Body of pancreas (tissue), 4 donors: ENCODE results near the gene EZH2. TPM values are rescaled to one million over a fixed set of nuclear protein-coding genes. Genes with fewer than 3 reads are reported as not detected.

Source experiments
- ATAC-seq: fragments of 150-250 bp; one replicate; pipeline ENCODE4 v1.9.1; 2016
- DNase-seq, 4 donors: peaks; one replicate each; pipeline ENCODE4 v3.0.0-alpha.2; 2019
- H3K27ac ChIP-seq, 4 donors: fragments of 200-600 bp; sonication (generic); 1 replicate in 3 of 4; 2 replicates in 1 of 4; pipeline versions ENCODE4 v1.5.1 to v1.6.1; 2016 to 2019; ENCODE audit warnings: mild to moderate bottlenecking in 1 of 4, mixed read lengths in 1 of 4, moderate library complexity in 1 of 4
- H3K27me3 ChIP-seq, 2 donors: fragments of 200-600 bp; sonication (generic); one replicate each; pipeline ENCODE4 v1.6.0; 2016; ENCODE audit warnings: mild to moderate bottlenecking in 1 of 2
- H3K36me3 ChIP-seq, 2 donors: fragments of 200-600 bp; sonication (generic); replicated peaks in 1 of 2; 2 replicates each; pipeline ENCODE4 v1.5.1; 2016; ENCODE audit warnings: low read depth in 2 of 2; ENCODE audit not compliant: insufficient read depth in 1 of 2
- H3K4me1 ChIP-seq: fragments of 200-600 bp; sonication (generic); one replicate; pipeline ENCODE4 v1.6.0; 2016
- H3K4me3 ChIP-seq, 2 donors: fragments of 200-600 bp; sonication (generic); 1 replicate in 1 of 2; 2 replicates in 1 of 2; pipeline ENCODE4 v1.5.1; 2016 to 2019
- H3K9me3 ChIP-seq, 3 donors: fragments of 200-600 bp; sonication (generic); 1 replicate in 2 of 3; 2 replicates in 1 of 3; pipeline ENCODE4 v1.5.1; 2016
- POLR2A ChIP-seq, 3 donors: fragments of 450-650 bp; IDR thresholded peaks; one replicate each; pipeline ENCODE4 v1.6.1; 2016; ENCODE audit warnings: antibody characterized with exemption in 3 of 3, mild to moderate bottlenecking in 2 of 3
- WGBS, 2 donors: methylation state at CpG; one replicate each; pipeline ENCODE4 v1.1.5; 2017; 5-methylcytosine and 5-hydroxymethylcytosine counted together
- intact Hi-C: fragments of 100-400 bp; cut with DNase I; formaldehyde crosslinking; loops from one replicate; pipeline ENCODE4 v1.15.1; 2023
- total RNA-seq, 2 donors: library from RNA; depleted of rRNA; stranded (reverse); fragments of >200 nt; gene quantifications; one replicate each; pipeline ENCODE4 v1.1.0, GENCODE V29; 2016
- TF ChIP-seq, protein P1 (sequence below), 7 experiments: fragments of 450-650 bp in 4 of 7; fragments of 200-600 bp in 3 of 7; sonication (generic) in 3 of 7; IDR thresholded peaks; one replicate each; pipeline ENCODE4 v1.5.1; 2016 to 2019; ENCODE audit warnings: antibody characterized with exemption in 7 of 7

Gene EZH2
- total RNA-seq, 2 donors from 2014 or later: 3.4 to 4.0 TPM

DNA sequence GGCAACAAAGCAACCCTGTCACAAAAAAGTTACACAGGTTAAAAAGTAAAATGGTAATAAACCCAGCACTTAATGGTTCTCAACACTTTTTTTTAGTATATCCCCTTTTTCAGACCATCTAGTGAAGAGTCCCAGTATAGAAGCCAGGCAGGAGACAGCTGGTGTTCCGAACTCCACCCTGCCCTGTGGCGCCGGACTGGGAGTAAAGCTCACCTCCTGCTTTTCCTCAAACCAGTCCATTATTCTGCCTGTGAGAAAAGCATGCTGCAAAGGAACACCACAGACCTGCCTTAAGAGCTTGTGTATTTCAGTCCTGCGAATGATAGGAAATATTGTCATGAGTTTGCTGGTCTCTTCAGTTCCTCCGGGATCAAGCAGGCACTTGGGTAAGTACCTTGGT lies 81.0 kb downstream of the EZH2 start:
- no peaks in the 10 kb centered on the region for H3K9me3 ChIP-seq
- H3K4me3 ChIP-seq: no peak overlapping the region
- no peak overlapping the region for H3K27ac ChIP-seq
- no peaks in the 10 kb centered on the region for H3K4me1 ChIP-seq
- intact Hi-C loops: no loop called here
- no peaks in the 10 kb centered on the region for H3K27me3 ChIP-seq
- WGBS, 2 donors: 91 to 100% methylated on average over 4 to 5 of the region's 5 CpGs
- H3K36me3 ChIP-seq: peaks cover 7 to 30% of the 10 kb centered on the region in 2 donors
- TF ChIP-seq POLR2A (IDR thresholded peaks at IDR 0.05): no peak
- TF ChIP-seq, protein P1, sequence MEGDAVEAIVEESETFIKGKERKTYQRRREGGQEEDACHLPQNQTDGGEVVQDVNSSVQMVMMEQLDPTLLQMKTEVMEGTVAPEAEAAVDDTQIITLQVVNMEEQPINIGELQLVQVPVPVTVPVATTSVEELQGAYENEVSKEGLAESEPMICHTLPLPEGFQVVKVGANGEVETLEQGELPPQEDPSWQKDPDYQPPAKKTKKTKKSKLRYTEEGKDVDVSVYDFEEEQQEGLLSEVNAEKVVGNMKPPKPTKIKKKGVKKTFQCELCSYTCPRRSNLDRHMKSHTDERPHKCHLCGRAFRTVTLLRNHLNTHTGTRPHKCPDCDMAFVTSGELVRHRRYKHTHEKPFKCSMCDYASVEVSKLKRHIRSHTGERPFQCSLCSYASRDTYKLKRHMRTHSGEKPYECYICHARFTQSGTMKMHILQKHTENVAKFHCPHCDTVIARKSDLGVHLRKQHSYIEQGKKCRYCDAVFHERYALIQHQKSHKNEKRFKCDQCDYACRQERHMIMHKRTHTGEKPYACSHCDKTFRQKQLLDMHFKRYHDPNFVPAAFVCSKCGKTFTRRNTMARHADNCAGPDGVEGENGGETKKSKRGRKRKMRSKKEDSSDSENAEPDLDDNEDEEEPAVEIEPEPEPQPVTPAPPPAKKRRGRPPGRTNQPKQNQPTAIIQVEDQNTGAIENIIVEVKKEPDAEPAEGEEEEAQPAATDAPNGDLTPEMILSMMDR (IDR thresholded peaks at IDR 0.05): no peak
- no peak for DNase-seq
- ATAC-seq: no peak

DNA sequence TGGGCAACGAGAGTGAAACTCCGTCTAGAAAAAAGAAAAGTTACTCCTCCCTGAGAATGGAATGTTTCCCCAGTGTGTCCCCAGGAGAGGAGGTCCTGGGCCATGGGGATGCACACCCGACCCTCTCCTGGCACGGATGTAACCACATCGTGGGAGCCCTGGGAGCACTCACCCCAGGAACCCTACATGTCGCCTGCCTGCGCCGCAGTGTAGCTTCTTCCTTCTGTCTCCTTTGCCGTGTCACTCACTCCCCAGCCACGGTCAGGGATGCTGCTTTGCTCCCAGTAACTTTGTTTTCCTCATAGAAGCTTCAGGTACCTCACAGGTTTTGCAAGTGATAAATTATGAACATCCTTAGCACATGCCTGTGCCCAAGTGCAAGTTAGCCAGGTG lies 82.0 kb downstream of the EZH2 start:
- Histone ChIP-seq H3K9me3 (no peaks in the 10 kb centered on the region), H3K27ac (no peak overlapping the region), H3K36me3 (peaks cover 7 to 31% of the 10 kb centered on the region in 2 donors), H3K4me3 (no peak overlapping the region), H3K27me3 (no peaks in the 10 kb centered on the region), H3K4me1 (no peaks in the 10 kb centered on the region)
- ATAC-seq (no peak), DNase-seq (no peak)
- WGBS, 2 donors: 92 to 93% methylated on average over 8 to 10 of the region's 10 CpGs
- intact Hi-C loops: no loop called here
- no peak for TF ChIP-seq POLR2A (IDR thresholded peaks at IDR 0.05)
- TF ChIP-seq, protein P1 (IDR thresholded peaks at IDR 0.05): no peak

DNA sequence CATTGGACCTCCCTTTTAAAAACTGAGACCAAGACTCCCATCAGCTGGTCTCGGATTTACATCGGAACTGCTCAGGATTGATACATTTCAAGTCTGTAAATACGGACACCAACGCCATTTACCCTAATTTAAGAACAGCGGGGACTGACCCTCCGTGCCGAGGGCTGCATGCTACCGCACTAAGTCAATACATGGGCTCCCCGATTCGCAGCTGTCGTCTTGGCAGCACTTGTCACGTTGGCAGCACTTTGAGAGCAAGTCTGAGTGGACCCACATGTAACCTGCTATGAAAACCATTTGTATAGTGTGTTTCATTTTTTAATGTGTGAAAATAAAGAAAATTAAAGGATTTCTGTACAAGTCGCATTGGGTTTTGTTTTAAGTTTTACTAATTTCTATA lies 83.4 kb downstream of the EZH2 start:
- DNase-seq: no peak

DNA sequence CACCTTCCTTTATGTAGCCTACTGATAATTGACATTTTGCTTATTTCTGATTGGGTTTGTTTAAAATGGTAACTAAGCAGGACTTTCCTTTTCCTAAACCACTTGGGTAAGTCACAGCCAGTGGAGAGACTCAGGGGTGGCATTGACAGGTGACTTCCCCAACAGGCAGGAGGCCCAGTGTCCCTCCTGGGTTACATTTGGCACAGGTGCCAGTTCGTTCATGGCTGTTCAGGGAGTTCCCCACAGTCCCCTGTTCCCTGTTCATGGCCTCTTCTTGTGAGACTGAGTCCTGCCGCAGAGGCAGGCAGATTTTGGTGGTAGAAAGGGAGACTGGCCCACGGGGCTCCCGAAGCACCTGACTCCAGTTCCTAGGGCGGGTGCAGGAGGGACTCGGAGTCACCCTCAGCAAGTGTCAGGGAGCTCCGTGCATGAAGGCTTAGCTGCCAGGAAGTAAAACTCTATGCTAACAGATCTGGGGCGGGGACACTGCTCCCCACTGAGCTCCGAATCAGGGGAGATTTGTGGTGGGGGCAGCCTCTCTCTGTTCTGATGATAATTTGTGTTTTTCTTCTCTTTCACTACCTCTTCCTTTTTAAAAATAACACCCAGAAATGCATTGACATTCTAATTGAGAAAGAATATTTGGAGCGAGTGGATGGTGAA lies 84.1 kb downstream of the EZH2 start:
- 87 to 93% methylated on average over 10 of the region's 10 CpGs for WGBS, 2 donors
- H3K27me3 ChIP-seq: no peaks in the 10 kb centered on the region
- H3K4me1 ChIP-seq: no peaks in the 10 kb centered on the region
- intact Hi-C loops: no loop called here
- peaks cover 7 to 33% of the 10 kb centered on the region in 2 donors for H3K36me3 ChIP-seq
- ATAC-seq (no peak), DNase-seq (no peak)
- H3K27ac ChIP-seq: no peak overlapping the region
- no peak for TF ChIP-seq POLR2A (IDR thresholded peaks at IDR 0.05)
- TF ChIP-seq, protein P1 (IDR thresholded peaks at IDR 0.05): no peak
- H3K9me3 ChIP-seq: no peaks in the 10 kb centered on the region
- H3K4me3 ChIP-seq: no peak overlapping the region

More for the DNA sequence above, 83.4 kb downstream of the EZH2 start:
- WGBS, 2 donors: 90 to 93% methylated on average over 13 of the region's 13 CpGs
- no peaks in the 10 kb centered on the region for H3K27me3 ChIP-seq
- TF ChIP-seq, protein P1 (IDR thresholded peaks at IDR 0.05): no peak
- no peak for TF ChIP-seq POLR2A (IDR thresholded peaks at IDR 0.05)
- peaks cover 7 to 33% of the 10 kb centered on the region in 2 donors for H3K36me3 ChIP-seq
- no peak for ATAC-seq
- H3K9me3 ChIP-seq: no peaks in the 10 kb centered on the region
- intact Hi-C loops: no loop called here
- H3K4me1 ChIP-seq: no peaks in the 10 kb centered on the region
- H3K27ac ChIP-seq: no peak overlapping the region
- H3K4me3 ChIP-seq: no peak overlapping the region

DNA sequence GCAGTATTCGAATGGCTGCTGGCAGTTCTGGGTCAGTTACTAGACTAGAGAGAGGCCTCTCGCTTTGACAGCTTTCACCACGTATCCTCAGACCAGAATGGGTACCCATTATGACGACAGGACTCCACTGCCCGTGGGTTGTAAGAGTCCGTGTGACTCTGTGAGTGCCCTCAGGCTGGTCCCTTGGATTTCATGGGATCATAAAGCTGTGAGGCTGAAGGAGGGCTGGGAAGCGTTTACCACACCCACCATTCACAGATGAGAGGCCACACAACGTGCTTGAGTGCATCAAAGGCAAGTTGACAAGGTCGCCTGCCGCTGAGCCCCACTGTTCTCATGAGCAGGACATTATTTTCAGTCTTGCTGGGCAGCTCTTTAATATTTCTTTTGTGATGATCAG lies 87.2 kb downstream of the EZH2 start:
- no peak for TF ChIP-seq POLR2A (IDR thresholded peaks at IDR 0.05)
- TF ChIP-seq, protein P1 (IDR thresholded peaks at IDR 0.05): no peak
- intact Hi-C loops: no loop called here
- ATAC-seq (no peak), DNase-seq (no peak)
- no peak overlapping the region for H3K27ac ChIP-seq
- H3K36me3 ChIP-seq: peaks cover 7 to 43% of the 10 kb centered on the region in 2 donors
- WGBS, 2 donors: 87 to 93% methylated on average over 10 of the region's 10 CpGs
- H3K4me3 ChIP-seq: no peak overlapping the region
- H3K27me3 ChIP-seq: no peaks in the 10 kb centered on the region
- H3K9me3 ChIP-seq: no peaks in the 10 kb centered on the region
- no peaks in the 10 kb centered on the region for H3K4me1 ChIP-seq
